GM23338 (cell line): Measurements from ENCODE around the gene TGFBR1. TPM values are rescaled to one million over a fixed set of nuclear protein-coding genes. Genes with fewer than 3 reads are reported as not detected.

Source experiments
- ATAC-seq: fragments of 200-7000 bp; cut with Tn5 transposase; 3 replicates; pipeline ENCODE4 v1.9.1; 2020
- DNase-seq: peaks from one replicate; pipeline ENCODE4 v3.0.0-alpha.2; 2015; ENCODE audit warnings: low spot score
- H2AFZ ChIP-seq: fragments of 200-600 bp; sonication (generic); 2 replicates; pipeline ENCODE4 v1.8.0; 2016; ENCODE audit warnings: antibody characterized with exemption, mild to moderate bottlenecking, moderate library complexity
- H3F3A ChIP-seq: fragments of 200-600 bp; sonication (generic); replicated peaks from 2 replicates; pipeline ENCODE4 v1.8.0; 2017; ENCODE audit warnings: antibody characterized with exemption, mixed run types, low read depth
- H3K27ac ChIP-seq: fragments of 200-600 bp; sonication (generic); 2 replicates; pipeline ENCODE4 v1.6.1; 2016; ENCODE audit warnings: low read depth
- H3K27me3 ChIP-seq: fragments of 200-600 bp; sonication (generic); 2 replicates; pipeline ENCODE4 v1.8.0; 2016; ENCODE audit warnings: mild to moderate bottlenecking, mixed run types, moderate library complexity; ENCODE audit not compliant: insufficient read depth
- H3K36me3 ChIP-seq: fragments of 200-600 bp; sonication (generic); 2 replicates; pipeline ENCODE4 v1.8.0; 2016; ENCODE audit warnings: mild to moderate bottlenecking; ENCODE audit not compliant: insufficient read depth
- H3K4me1 ChIP-seq: fragments of 200-600 bp; sonication (generic); 2 replicates; pipeline ENCODE4 v1.8.0; 2016; ENCODE audit warnings: mild to moderate bottlenecking, moderate library complexity; ENCODE audit not compliant: insufficient read depth
- H3K4me2 ChIP-seq: fragments of 200-600 bp; sonication (generic); 2 replicates; pipeline ENCODE4 v1.7.1; 2017; ENCODE audit warnings: mixed run types
- H3K4me3 ChIP-seq: fragments of 200-600 bp; sonication (generic); 2 replicates; pipeline ENCODE4 v1.6.1; 2016; ENCODE audit warnings: mixed run types
- H3K79me2 ChIP-seq: fragments of 200-600 bp; sonication (generic); replicated peaks from 2 replicates; pipeline ENCODE4 v1.8.0; 2017; ENCODE audit warnings: mild to moderate bottlenecking; ENCODE audit not compliant: insufficient read depth
- H3K9me2 ChIP-seq: fragments of 200-600 bp; sonication (generic); 2 replicates; pipeline ENCODE4 v1.8.0; 2017; ENCODE audit not compliant: insufficient read depth
- H4K20me1 ChIP-seq: fragments of 200-600 bp; sonication (generic); replicated peaks from 2 replicates; pipeline ENCODE4 v1.8.0; 2017; ENCODE audit warnings: mild to moderate bottlenecking; ENCODE audit not compliant: insufficient read depth
- H3K27ac Mint-ChIP-seq: 2 replicates; pipeline ENCODE4 v1.8.0; 2020; ENCODE audit warnings: inconsistent platforms, mild to moderate bottlenecking, moderate library complexity, mixed read lengths
- H3K27me3 Mint-ChIP-seq: 3 replicates; pipeline ENCODE4 v1.8.0; 2022; ENCODE audit warnings: low read depth, mild to moderate bottlenecking, moderate library complexity, mixed read lengths, inconsistent platforms; ENCODE audit not compliant: insufficient read depth, poor library complexity
- H3K36me3 Mint-ChIP-seq: 3 replicates; pipeline ENCODE4 v1.8.0; 2021; ENCODE audit warnings: low read depth, mild to moderate bottlenecking, inconsistent platforms, moderate library complexity, mixed read lengths
- H3K4me1 Mint-ChIP-seq: 3 replicates; pipeline ENCODE4 v1.8.0; 2020; ENCODE audit warnings: mild to moderate bottlenecking, inconsistent platforms, mixed read lengths
- H3K4me3 Mint-ChIP-seq: 3 replicates; pipeline ENCODE4 v1.8.0; 2021; ENCODE audit warnings: moderate library complexity, mild to moderate bottlenecking, inconsistent platforms, mixed read lengths
- H3K9me3 Mint-ChIP-seq: 3 replicates; pipeline ENCODE4 v1.8.0; 2020; ENCODE audit warnings: moderate library complexity, mild to moderate bottlenecking, inconsistent platforms, mixed read lengths
- CREB1 ChIP-seq: fragments of 250-450 bp; sonication (Bioruptor Pico); IDR thresholded peaks from 2 replicates; pipeline ENCODE4 v1.5.0; 2020; ENCODE audit warnings: low read depth, mild to moderate bottlenecking, moderate library complexity
- EZH2phosphoT487 ChIP-seq: fragments of 200-600 bp; sonication (generic); IDR thresholded peaks from one replicate; pipeline ENCODE4 v1.8.1; 2018; ENCODE audit warnings: antibody characterized with exemption; ENCODE audit not compliant: unreplicated experiment
- JUNB ChIP-seq: IDR thresholded peaks from one replicate; pipeline ENCODE4 v1.6.1; 2016; ENCODE audit warnings: antibody characterized with exemption; ENCODE audit not compliant: unreplicated experiment
- NANOG ChIP-seq: IDR thresholded peaks from 2 replicates; pipeline ENCODE4 v1.6.1; 2016; ENCODE audit warnings: antibody characterized with exemption, borderline replicate concordance
- polyA plus RNA-seq: library from polyadenylated mRNA; unstranded; fragments of >200 nt; fragmentation: Nextera tagmentation; extraction: Ambion mirVana; gene quantifications from 2 replicates; pipeline ENCODE4 v1.2.1, GENCODE V29; 2016
- total RNA-seq: library from RNA; depleted of rRNA; stranded (reverse); fragments of >200 nt; shearing (Covaris generic); gene quantifications from 2 replicates; pipeline ENCODE4 v1.2.3, GENCODE V29; 2014
- TF ChIP-seq, protein P1 (sequence below): IDR thresholded peaks from 2 replicates; pipeline ENCODE4 v1.6.1; 2016; ENCODE audit warnings: antibody characterized with exemption
- TF ChIP-seq, protein P2 (sequence below): IDR thresholded peaks from one replicate; pipeline ENCODE4 v1.6.1; 2018; ENCODE audit warnings: antibody characterized with exemption; ENCODE audit not compliant: unreplicated experiment
- TF ChIP-seq, protein P3 (sequence below): fragments of 250-450 bp; sonication (Bioruptor Pico); IDR thresholded peaks from 2 replicates; pipeline ENCODE4 v1.5.0; 2020; ENCODE audit warnings: mild to moderate bottlenecking, moderate library complexity

The TGFBR1 gene
- total and polyA plus RNA-seq, 2 experiments from 2014 or later: 9.3 to 40.2 TPM

DNA sequence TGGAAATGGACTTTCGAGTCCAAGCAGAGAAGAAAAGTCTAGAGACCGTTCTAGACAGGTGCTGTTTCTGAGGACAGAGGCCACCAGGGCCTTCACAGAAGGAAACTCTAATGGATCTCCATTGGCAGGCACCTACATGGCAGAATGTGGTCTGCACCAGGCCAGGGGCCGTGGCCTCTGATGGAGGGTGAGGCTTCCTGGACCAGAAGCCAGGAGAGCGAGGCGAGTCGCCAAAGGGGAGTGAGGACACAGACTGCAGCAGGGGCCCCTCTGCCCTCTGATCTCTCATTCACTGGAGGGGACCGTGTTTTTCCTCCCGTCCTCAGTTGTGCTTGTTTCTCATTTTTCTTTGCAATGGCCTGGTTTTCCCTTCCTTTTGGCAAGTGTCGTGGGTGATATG, 75.7 kb downstream of the TGFBR1 start:
- Histone ChIP-seq H4K20me1 (no peaks in the 10 kb centered on the region), H3K4me2 (no peak overlapping the region), H3K36me3 (no peaks in the 10 kb centered on the region), H3K27me3 (no peaks in the 10 kb centered on the region), H3K4me3 (no peak overlapping the region), H3K27ac (no peak overlapping the region), H3K9me2 (no peaks in the 10 kb centered on the region), H2AFZ (no peak overlapping the region), H3F3A (no peaks in the 10 kb centered on the region), H3K79me2 (no peaks in the 10 kb centered on the region), H3K4me1 (peaks cover 8% of the 10 kb centered on the region; the same call in 1 of the 2 replicates)
- no peaks in the 10 kb centered on the region for H3K36me3 Mint-ChIP-seq
- H3K4me1 Mint-ChIP-seq: peaks cover 16% of the 10 kb centered on the region; the same call in 2 of the 3 replicates
- H3K27me3 Mint-ChIP-seq: peaks cover 3% of the 10 kb centered on the region
- H3K9me3 Mint-ChIP-seq: no peaks in the 10 kb centered on the region
- TF ChIP-seq, protein P1, sequence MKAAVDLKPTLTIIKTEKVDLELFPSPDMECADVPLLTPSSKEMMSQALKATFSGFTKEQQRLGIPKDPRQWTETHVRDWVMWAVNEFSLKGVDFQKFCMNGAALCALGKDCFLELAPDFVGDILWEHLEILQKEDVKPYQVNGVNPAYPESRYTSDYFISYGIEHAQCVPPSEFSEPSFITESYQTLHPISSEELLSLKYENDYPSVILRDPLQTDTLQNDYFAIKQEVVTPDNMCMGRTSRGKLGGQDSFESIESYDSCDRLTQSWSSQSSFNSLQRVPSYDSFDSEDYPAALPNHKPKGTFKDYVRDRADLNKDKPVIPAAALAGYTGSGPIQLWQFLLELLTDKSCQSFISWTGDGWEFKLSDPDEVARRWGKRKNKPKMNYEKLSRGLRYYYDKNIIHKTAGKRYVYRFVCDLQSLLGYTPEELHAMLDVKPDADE: no peak
- TF ChIP-seq, protein P2, sequence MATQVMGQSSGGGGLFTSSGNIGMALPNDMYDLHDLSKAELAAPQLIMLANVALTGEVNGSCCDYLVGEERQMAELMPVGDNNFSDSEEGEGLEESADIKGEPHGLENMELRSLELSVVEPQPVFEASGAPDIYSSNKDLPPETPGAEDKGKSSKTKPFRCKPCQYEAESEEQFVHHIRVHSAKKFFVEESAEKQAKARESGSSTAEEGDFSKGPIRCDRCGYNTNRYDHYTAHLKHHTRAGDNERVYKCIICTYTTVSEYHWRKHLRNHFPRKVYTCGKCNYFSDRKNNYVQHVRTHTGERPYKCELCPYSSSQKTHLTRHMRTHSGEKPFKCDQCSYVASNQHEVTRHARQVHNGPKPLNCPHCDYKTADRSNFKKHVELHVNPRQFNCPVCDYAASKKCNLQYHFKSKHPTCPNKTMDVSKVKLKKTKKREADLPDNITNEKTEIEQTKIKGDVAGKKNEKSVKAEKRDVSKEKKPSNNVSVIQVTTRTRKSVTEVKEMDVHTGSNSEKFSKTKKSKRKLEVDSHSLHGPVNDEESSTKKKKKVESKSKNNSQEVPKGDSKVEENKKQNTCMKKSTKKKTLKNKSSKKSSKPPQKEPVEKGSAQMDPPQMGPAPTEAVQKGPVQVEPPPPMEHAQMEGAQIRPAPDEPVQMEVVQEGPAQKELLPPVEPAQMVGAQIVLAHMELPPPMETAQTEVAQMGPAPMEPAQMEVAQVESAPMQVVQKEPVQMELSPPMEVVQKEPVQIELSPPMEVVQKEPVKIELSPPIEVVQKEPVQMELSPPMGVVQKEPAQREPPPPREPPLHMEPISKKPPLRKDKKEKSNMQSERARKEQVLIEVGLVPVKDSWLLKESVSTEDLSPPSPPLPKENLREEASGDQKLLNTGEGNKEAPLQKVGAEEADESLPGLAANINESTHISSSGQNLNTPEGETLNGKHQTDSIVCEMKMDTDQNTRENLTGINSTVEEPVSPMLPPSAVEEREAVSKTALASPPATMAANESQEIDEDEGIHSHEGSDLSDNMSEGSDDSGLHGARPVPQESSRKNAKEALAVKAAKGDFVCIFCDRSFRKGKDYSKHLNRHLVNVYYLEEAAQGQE: no peak
- no peak for TF ChIP-seq NANOG
- no peak overlapping the region for H3K4me3 Mint-ChIP-seq
- H3K27ac Mint-ChIP-seq: no peak overlapping the region
- DNase-seq: no peak
- no peak for ATAC-seq

DNA sequence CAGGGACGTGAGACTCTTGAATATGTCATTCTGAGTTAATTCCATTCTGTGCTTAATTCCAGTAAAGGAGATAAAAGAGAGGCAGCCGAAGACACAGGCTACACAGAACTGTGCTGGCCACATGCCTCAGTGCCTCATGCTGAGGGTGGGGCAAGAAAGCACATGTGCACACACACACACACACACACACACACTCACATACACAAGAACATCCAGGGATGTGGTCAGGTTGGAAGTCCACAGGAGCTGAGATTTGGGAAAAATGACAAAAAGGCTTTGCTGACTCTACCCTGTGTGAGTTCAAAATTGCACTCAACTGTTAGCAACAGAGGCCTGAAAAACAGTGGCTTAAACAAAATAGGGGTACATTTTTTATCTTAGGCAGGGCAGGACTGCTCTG, 76.3 kb downstream of the TGFBR1 start:
- Histone ChIP-seq H3K27me3 (no peaks in the 10 kb centered on the region), H3K9me2 (no peaks in the 10 kb centered on the region), H3K36me3 (no peaks in the 10 kb centered on the region), H3K4me3 (no peak overlapping the region), H3F3A (no peaks in the 10 kb centered on the region), H3K4me1 (peaks cover 7% of the 10 kb centered on the region; the same call in 1 of the 2 replicates), H3K79me2 (no peaks in the 10 kb centered on the region), H3K4me2 (no peak overlapping the region), H3K27ac (no peak overlapping the region), H4K20me1 (no peaks in the 10 kb centered on the region), H2AFZ (no peak overlapping the region)
- DNase-seq (no peak), ATAC-seq (no peak)
- no peak overlapping the region for H3K27ac Mint-ChIP-seq
- H3K36me3 Mint-ChIP-seq: no peaks in the 10 kb centered on the region
- H3K9me3 Mint-ChIP-seq: no peaks in the 10 kb centered on the region
- peaks cover 3% of the 10 kb centered on the region for H3K27me3 Mint-ChIP-seq
- peaks cover 16% of the 10 kb centered on the region; the same call in 2 of the 3 replicates for H3K4me1 Mint-ChIP-seq
- H3K4me3 Mint-ChIP-seq: no peak overlapping the region
- TF ChIP-seq JUNB (no peak), NANOG (no peak), CREB1 (no peak), EZH2phosphoT487 (no peak)
- TF ChIP-seq, protein P3, sequence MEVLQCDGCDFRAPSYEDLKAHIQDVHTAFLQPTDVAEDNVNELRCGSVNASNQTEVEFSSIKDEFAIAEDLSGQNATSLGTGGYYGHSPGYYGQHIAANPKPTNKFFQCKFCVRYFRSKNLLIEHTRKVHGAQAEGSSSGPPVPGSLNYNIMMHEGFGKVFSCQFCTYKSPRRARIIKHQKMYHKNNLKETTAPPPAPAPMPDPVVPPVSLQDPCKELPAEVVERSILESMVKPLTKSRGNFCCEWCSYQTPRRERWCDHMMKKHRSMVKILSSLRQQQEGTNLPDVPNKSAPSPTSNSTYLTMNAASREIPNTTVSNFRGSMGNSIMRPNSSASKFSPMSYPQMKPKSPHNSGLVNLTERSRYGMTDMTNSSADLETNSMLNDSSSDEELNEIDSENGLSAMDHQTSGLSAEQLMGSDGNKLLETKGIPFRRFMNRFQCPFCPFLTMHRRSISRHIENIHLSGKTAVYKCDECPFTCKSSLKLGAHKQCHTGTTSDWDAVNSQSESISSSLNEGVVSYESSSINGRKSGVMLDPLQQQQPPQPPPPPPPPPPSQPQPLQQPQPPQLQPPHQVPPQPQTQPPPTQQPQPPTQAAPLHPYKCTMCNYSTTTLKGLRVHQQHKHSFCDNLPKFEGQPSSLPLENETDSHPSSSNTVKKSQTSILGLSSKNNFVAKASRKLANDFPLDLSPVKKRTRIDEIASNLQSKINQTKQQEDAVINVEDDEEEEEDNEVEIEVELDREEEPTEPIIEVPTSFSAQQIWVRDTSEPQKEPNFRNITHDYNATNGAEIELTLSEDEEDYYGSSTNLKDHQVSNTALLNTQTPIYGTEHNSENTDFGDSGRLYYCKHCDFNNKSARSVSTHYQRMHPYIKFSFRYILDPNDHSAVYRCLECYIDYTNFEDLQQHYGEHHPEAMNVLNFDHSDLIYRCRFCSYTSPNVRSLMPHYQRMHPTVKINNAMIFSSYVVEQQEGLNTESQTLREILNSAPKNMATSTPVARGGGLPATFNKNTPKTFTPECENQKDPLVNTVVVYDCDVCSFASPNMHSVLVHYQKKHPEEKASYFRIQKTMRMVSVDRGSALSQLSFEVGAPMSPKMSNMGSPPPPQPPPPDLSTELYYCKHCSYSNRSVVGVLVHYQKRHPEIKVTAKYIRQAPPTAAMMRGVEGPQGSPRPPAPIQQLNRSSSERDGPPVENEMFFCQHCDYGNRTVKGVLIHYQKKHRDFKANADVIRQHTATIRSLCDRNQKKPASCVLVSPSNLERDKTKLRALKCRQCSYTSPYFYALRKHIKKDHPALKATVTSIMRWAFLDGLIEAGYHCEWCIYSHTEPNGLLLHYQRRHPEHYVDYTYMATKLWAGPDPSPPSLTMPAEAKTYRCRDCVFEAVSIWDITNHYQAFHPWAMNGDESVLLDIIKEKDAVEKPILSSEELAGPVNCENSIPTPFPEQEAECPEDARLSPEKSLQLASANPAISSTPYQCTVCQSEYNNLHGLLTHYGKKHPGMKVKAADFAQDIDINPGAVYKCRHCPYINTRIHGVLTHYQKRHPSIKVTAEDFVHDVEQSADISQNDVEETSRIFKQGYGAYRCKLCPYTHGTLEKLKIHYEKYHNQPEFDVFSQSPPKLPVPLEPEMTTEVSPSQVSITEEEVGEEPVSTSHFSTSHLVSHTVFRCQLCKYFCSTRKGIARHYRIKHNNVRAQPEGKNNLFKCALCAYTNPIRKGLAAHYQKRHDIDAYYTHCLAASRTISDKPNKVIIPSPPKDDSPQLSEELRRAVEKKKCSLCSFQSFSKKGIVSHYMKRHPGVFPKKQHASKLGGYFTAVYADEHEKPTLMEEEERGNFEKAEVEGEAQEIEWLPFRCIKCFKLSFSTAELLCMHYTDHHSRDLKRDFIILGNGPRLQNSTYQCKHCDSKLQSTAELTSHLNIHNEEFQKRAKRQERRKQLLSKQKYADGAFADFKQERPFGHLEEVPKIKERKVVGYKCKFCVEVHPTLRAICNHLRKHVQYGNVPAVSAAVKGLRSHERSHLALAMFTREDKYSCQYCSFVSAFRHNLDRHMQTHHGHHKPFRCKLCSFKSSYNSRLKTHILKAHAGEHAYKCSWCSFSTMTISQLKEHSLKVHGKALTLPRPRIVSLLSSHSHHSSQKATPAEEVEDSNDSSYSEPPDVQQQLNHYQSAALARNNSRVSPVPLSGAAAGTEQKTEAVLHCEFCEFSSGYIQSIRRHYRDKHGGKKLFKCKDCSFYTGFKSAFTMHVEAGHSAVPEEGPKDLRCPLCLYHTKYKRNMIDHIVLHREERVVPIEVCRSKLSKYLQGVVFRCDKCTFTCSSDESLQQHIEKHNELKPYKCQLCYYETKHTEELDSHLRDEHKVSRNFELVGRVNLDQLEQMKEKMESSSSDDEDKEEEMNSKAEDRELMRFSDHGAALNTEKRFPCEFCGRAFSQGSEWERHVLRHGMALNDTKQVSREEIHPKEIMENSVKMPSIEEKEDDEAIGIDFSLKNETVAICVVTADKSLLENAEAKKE (CRISPR knock-in tag): no peak
- TF ChIP-seq, protein P2: no peak
